OCI-LY1 (cell line): Measurements from ENCODE around the gene LAYN.

Experiments
- H2AFZ ChIP-seq: fragments of 200-600 bp; sonication (generic), shearing (Covaris generic); 2 replicates; pipeline ENCODE4 v1.6.0; 2014; ENCODE audit warnings: antibody characterized with exemption, mild to moderate bottlenecking, low read length
- H3F3A ChIP-seq: fragments of 200-600 bp; sonication (generic), shearing (Covaris generic); 2 replicates; pipeline ENCODE4 v1.6.0; 2014; ENCODE audit warnings: mild to moderate bottlenecking, antibody characterized with exemption, low read length, moderate library complexity; ENCODE audit not compliant: insufficient read depth
- H3K27ac ChIP-seq: fragments of 200-600 bp; sonication (generic); 2 replicates; pipeline ENCODE4 v1.5.1; 2014; ENCODE audit warnings: low read length, mixed run types, mild to moderate bottlenecking, low read depth; ENCODE audit not compliant: poor library complexity, severe bottlenecking
- H3K27me3 ChIP-seq: fragments of 200-600 bp; sonication (generic); 2 replicates; pipeline ENCODE4 v1.6.0; 2014; ENCODE audit warnings: antibody characterized with exemption, mild to moderate bottlenecking, low read length, moderate library complexity; ENCODE audit not compliant: insufficient read depth
- H3K36me3 ChIP-seq: fragments of 200-600 bp; sonication (generic); 2 replicates; pipeline ENCODE4 v1.6.1; 2014; ENCODE audit warnings: mild to moderate bottlenecking, antibody characterized with exemption, low read length, moderate library complexity, mixed read lengths; ENCODE audit not compliant: insufficient read depth
- H3K4me1 ChIP-seq: fragments of 200-600 bp; sonication (generic); 2 replicates; pipeline ENCODE4 v1.5.1; 2014; ENCODE audit warnings: mild to moderate bottlenecking, low read length, moderate library complexity; ENCODE audit not compliant: insufficient read depth, severe bottlenecking
- H3K4me2 ChIP-seq: fragments of 200-600 bp; sonication (generic), shearing (Covaris generic); 2 replicates; pipeline ENCODE4 v1.6.1; 2014; ENCODE audit warnings: low read length
- H3K4me3 ChIP-seq: fragments of 200-600 bp; sonication (generic); 2 replicates; pipeline ENCODE4 v1.5.1; 2014; ENCODE audit warnings: low read length, low read depth, mild to moderate bottlenecking, mixed read lengths; ENCODE audit not compliant: poor library complexity, severe bottlenecking
- H3K79me2 ChIP-seq: fragments of 200-600 bp; shearing (Covaris generic); 2 replicates; pipeline ENCODE4 v1.6.1; 2016; ENCODE audit warnings: mixed run types, low read length, mixed read lengths; ENCODE audit not compliant: insufficient read depth
- H3K9ac ChIP-seq: fragments of 200-600 bp; sonication (generic), shearing (Covaris generic); 2 replicates; pipeline ENCODE4 v1.6.1; 2014; ENCODE audit warnings: mild to moderate bottlenecking, low read length, mixed read lengths
- H3K9me2 ChIP-seq: fragments of 200-600 bp; sonication (generic), shearing (Covaris generic); 2 replicates; pipeline ENCODE4 v1.6.1; 2014; ENCODE audit warnings: low read depth, mild to moderate bottlenecking, low read length, mixed read lengths
- H3K9me3 ChIP-seq: fragments of 200-600 bp; shearing (Covaris generic); 2 replicates; pipeline ENCODE4 v1.6.1; 2014; ENCODE audit warnings: low read length, mixed read lengths
- H4K20me1 ChIP-seq: fragments of 200-600 bp; sonication (generic), shearing (Covaris generic); 2 replicates; pipeline ENCODE4 v1.6.0; 2016; ENCODE audit warnings: mild to moderate bottlenecking, low read length; ENCODE audit not compliant: insufficient read depth
- CTCF ChIP-seq: fragments of 200-600 bp; sonication (generic), shearing (Covaris generic); IDR thresholded peaks from 2 replicates; pipeline ENCODE4 v1.5.1; 2017; ENCODE audit warnings: mild to moderate bottlenecking, antibody characterized with exemption, low read length, moderate library complexity, mixed read lengths
- EZH2 ChIP-seq: fragments of 200-600 bp; sonication (generic), shearing (Covaris generic); IDR thresholded peaks from 2 replicates; pipeline ENCODE4 v1.8.0; 2017; ENCODE audit warnings: borderline replicate concordance, mixed run types, mild to moderate bottlenecking, antibody characterized with exemption, low read length, moderate library complexity, mixed read lengths

The LAYN gene

GRCh38 chr11:111555255-111555654 is 14.7 kb downstream of the LAYN start:
- H3K4me3 ChIP-seq, result no peak overlapping the region
- H3K27me3 ChIP-seq, result 0 out of 2 replicates have a peak, but pooled peaks cover 8% of the 10 kb centered on the region
- H2AFZ ChIP-seq, result no peak overlapping the region
- H3K36me3 ChIP-seq, result no peaks in the 10 kb centered on the region
- TF ChIP-seq CTCF (no peak), EZH2 (no peak)
- H3K9ac ChIP-seq, result no peak overlapping the region
- H3F3A ChIP-seq, result no peaks in the 10 kb centered on the region
- no peaks in the 10 kb centered on the region for H3K79me2 ChIP-seq
- no peaks in the 10 kb centered on the region for H4K20me1 ChIP-seq
- H3K4me1 ChIP-seq, result no peaks in the 10 kb centered on the region
- H3K4me2 ChIP-seq, result no peak overlapping the region
- H3K9me3 ChIP-seq, result no peaks in the 10 kb centered on the region
- no peak overlapping the region for H3K27ac ChIP-seq
- no peaks in the 10 kb centered on the region for H3K9me2 ChIP-seq

GRCh38 chr11:111557425-111558111 is 17.0 kb downstream of the LAYN start:
- no peak overlapping the region for H2AFZ ChIP-seq
- H3K27ac ChIP-seq, result no peak overlapping the region
- no peak overlapping the region for H3K4me2 ChIP-seq
- H3K4me1 ChIP-seq, result no peaks in the 10 kb centered on the region
- no peaks in the 10 kb centered on the region for H3F3A ChIP-seq
- TF ChIP-seq CTCF (no peak), EZH2 (no peak)
- H3K4me3 ChIP-seq, result no peak overlapping the region
- H3K79me2 ChIP-seq, result no peaks in the 10 kb centered on the region
- no peaks in the 10 kb centered on the region for H3K9me3 ChIP-seq
- no peaks in the 10 kb centered on the region for H3K27me3 ChIP-seq
- H3K9ac ChIP-seq, result no peak overlapping the region
- H3K9me2 ChIP-seq, result no peaks in the 10 kb centered on the region
- no peaks in the 10 kb centered on the region for H4K20me1 ChIP-seq
- H3K36me3 ChIP-seq, result no peaks in the 10 kb centered on the region

- no peak overlapping the region for H3K27ac ChIP-seq
- H3K4me1 ChIP-seq, result no peaks in the 10 kb centered on the region
- no peaks in the 10 kb centered on the region for H3K27me3 ChIP-seq
- H3K9me3 ChIP-seq, result no peaks in the 10 kb centered on the region
- no peak overlapping the region for H2AFZ ChIP-seq
- no peak overlapping the region for H3K4me3 ChIP-seq
- H3K9ac ChIP-seq, result no peak overlapping the region
- no peaks in the 10 kb centered on the region for H4K20me1 ChIP-seq
- H3K9me2 ChIP-seq, result no peaks in the 10 kb centered on the region
- H3F3A ChIP-seq, result no peaks in the 10 kb centered on the region
- H3K4me2 ChIP-seq, result no peak overlapping the region
- TF ChIP-seq CTCF, result no peak
- no peak for TF ChIP-seq EZH2
- H3K36me3 ChIP-seq, result no peaks in the 10 kb centered on the region
- no peaks in the 10 kb centered on the region for H3K79me2 ChIP-seq
These were observed 19.4 kb downstream of the LAYN start for GRCh38 chr11:111559800-111560464.
